Liver (tissue), 2 donors: ENCODE results near the gene ATP2A3.

Experiments used
- FOXA2 ChIP-seq: IDR thresholded peaks from 2 replicates; pipeline ENCODE4 v1.6.1; 2016; ENCODE audit warnings: antibody characterized with exemption
- RAD21 ChIP-seq, 2 donors: IDR thresholded peaks; 2 replicates each; pipeline ENCODE4 v1.6.1; 2016; ENCODE audit warnings: antibody characterized with exemption in 2 of 2, mild to moderate bottlenecking in 2 of 2
- REST ChIP-seq: IDR thresholded peaks from 2 replicates; pipeline ENCODE4 v1.6.1; 2016; ENCODE audit warnings: antibody characterized with exemption, mild to moderate bottlenecking
- donor health status: healthy.

GRCh38 chr17:3953542-3953941, 10.7 kb downstream of the ATP2A3 start:
- TF ChIP-seq RAD21 (IDR thresholded peaks at IDR 0.05) = no peak
- TF ChIP-seq REST = no peak
- no peak for TF ChIP-seq FOXA2
